Astrocyte of the cerebellum (primary cell): Measurements from ENCODE around the gene FUCA1.

Source experiments
- DNase-seq: peaks from one replicate; pipeline ENCODE4 v3.0.0-alpha.2; 2011; ENCODE audit warnings: low read depth
- H3K4me3 ChIP-seq: 2 replicates; pipeline ENCODE4 v1.5.1; 2011; ENCODE audit warnings: mild to moderate bottlenecking, low read depth, low read length, moderate library complexity
- CTCF ChIP-seq: IDR thresholded peaks from 2 replicates; pipeline ENCODE4 v1.5.1; 2012; ENCODE audit warnings: low read length, low read depth, moderate library complexity, mild to moderate bottlenecking; ENCODE audit errors: missing control alignments
- in situ Hi-C: cut with HindIII; loops from 2 replicates; pipeline ENCODE4 v1.10.0; 2017; ENCODE audit warnings: low sequenced_read_pairs

The FUCA1 gene

GRCh38 chr1:23796466-23797271 lies 71.4 kb downstream of the FUCA1 start:
- H3K4me3 ChIP-seq: no peak overlapping the region
- in situ Hi-C loops: no loop called here
- no peak for DNase-seq
- TF ChIP-seq CTCF: no peak

- in situ Hi-C loops: no loop called here
- DNase-seq: no peak
- TF ChIP-seq CTCF: no peak
- no peak overlapping the region for H3K4me3 ChIP-seq
Measured at GRCh38 chr1:23795676-23796465, 72.2 kb downstream of the FUCA1 start.
